HL-60 (cell line): ENCODE data around the gene PNO1.

Experiments used
- POLR2AphosphoS5 ChIP-seq: IDR thresholded peaks from 2 replicates; pipeline ENCODE4 v1.6.1; 2012; ENCODE audit warnings: low read depth
- SPI1 ChIP-seq: IDR thresholded peaks from 2 replicates; pipeline ENCODE4 v1.6.1; 2012; ENCODE audit warnings: low read depth, mild to moderate bottlenecking, borderline replicate concordance
- TF ChIP-seq, protein P1 (sequence below): IDR thresholded peaks from 2 replicates; pipeline ENCODE4 v1.6.1; 2012; ENCODE audit warnings: low read depth; ENCODE audit not compliant: insufficient replicate concordance
- TF ChIP-seq, protein P2 (sequence below): IDR thresholded peaks from one replicate; pipeline ENCODE4 v1.5.1; 2011; ENCODE audit warnings: low read length, control low read depth, inconsistent platforms; ENCODE audit not compliant: insufficient read depth

- no peak for TF ChIP-seq SPI1
- TF ChIP-seq, protein P1, sequence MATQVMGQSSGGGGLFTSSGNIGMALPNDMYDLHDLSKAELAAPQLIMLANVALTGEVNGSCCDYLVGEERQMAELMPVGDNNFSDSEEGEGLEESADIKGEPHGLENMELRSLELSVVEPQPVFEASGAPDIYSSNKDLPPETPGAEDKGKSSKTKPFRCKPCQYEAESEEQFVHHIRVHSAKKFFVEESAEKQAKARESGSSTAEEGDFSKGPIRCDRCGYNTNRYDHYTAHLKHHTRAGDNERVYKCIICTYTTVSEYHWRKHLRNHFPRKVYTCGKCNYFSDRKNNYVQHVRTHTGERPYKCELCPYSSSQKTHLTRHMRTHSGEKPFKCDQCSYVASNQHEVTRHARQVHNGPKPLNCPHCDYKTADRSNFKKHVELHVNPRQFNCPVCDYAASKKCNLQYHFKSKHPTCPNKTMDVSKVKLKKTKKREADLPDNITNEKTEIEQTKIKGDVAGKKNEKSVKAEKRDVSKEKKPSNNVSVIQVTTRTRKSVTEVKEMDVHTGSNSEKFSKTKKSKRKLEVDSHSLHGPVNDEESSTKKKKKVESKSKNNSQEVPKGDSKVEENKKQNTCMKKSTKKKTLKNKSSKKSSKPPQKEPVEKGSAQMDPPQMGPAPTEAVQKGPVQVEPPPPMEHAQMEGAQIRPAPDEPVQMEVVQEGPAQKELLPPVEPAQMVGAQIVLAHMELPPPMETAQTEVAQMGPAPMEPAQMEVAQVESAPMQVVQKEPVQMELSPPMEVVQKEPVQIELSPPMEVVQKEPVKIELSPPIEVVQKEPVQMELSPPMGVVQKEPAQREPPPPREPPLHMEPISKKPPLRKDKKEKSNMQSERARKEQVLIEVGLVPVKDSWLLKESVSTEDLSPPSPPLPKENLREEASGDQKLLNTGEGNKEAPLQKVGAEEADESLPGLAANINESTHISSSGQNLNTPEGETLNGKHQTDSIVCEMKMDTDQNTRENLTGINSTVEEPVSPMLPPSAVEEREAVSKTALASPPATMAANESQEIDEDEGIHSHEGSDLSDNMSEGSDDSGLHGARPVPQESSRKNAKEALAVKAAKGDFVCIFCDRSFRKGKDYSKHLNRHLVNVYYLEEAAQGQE, result no peak
- TF ChIP-seq, protein P2, sequence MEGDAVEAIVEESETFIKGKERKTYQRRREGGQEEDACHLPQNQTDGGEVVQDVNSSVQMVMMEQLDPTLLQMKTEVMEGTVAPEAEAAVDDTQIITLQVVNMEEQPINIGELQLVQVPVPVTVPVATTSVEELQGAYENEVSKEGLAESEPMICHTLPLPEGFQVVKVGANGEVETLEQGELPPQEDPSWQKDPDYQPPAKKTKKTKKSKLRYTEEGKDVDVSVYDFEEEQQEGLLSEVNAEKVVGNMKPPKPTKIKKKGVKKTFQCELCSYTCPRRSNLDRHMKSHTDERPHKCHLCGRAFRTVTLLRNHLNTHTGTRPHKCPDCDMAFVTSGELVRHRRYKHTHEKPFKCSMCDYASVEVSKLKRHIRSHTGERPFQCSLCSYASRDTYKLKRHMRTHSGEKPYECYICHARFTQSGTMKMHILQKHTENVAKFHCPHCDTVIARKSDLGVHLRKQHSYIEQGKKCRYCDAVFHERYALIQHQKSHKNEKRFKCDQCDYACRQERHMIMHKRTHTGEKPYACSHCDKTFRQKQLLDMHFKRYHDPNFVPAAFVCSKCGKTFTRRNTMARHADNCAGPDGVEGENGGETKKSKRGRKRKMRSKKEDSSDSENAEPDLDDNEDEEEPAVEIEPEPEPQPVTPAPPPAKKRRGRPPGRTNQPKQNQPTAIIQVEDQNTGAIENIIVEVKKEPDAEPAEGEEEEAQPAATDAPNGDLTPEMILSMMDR, result peak; percentile 65
- TF ChIP-seq POLR2AphosphoS5, result no peak
These were observed 28.0 kb downstream of the PNO1 start for GRCh38 chr2:68185541-68186164.
